GM12801 (cell line): ENCODE results near the gene LRBA.

Source experiments
- CTCF ChIP-seq: IDR thresholded peaks from one replicate; pipeline ENCODE4 v1.5.1; 2011; ENCODE audit warnings: control low read depth; ENCODE audit not compliant: insufficient read length; ENCODE audit errors: extremely low read depth

Gene LRBA

GRCh38 chr4:150942539-150942938 lies 72.5 kb downstream of the LRBA start:
- TF ChIP-seq CTCF = no peak

DNA sequence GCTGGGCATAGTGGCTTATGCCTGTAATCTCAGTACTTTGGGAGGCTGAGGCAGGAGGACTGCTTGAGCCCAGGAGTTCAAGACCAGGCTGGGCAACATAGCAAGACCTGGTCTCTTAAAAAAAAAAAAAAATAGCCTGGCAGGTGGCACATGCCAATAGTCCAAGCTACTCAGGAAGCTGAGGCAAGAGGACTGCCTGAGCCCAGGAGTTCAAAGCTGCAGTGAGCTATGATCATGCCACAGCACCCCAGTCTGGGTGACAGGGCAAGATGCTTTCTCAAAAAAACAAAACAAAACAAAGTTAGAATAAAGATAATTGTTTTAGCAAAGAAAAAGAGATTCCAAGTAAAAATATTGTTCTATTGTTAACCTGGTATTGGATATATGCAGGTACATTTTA lies 75.0 kb downstream of the LRBA start:
- no peak for TF ChIP-seq CTCF

- TF ChIP-seq CTCF = no peak
These were observed 75.6 kb downstream of the LRBA start for GRCh38 chr4:150939530-150939929.

- no peak for TF ChIP-seq CTCF
These were observed 76.1 kb downstream of the LRBA start for GRCh38 chr4:150938873-150939499.

DNA sequence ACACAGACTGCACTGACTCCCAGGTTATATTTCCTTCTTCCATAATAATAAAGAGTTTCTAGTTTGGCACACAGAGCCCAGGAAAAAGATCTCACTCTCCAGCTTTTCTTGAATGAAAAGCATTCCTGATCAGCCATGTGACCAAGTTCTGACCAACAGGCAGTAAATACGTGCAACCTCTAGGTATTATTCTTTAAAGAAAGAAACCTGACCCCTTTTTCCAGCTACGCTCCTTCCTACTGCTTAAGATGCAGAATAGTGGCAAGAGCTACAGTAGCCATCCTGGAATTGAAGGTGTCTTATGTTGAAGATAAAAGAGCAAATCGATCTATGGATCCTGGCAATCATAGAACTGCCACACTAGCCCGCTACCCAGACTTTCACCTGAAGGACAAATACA lies 76.7 kb downstream of the LRBA start:
- TF ChIP-seq CTCF = no peak

GRCh38 chr4:150934022-150934421 lies 81.1 kb downstream of the LRBA start:
- TF ChIP-seq CTCF = no peak

GRCh38 chr4:150931796-150932195 lies 83.3 kb downstream of the LRBA start:
- TF ChIP-seq CTCF = no peak
